Measurements from ENCODE around the gene RIBC1.

The RIBC1 gene

GRCh38 chrX:53438174-53438831 is 15.6 kb downstream of the RIBC1 start:
- TF ChIP-seq, protein P1, sequence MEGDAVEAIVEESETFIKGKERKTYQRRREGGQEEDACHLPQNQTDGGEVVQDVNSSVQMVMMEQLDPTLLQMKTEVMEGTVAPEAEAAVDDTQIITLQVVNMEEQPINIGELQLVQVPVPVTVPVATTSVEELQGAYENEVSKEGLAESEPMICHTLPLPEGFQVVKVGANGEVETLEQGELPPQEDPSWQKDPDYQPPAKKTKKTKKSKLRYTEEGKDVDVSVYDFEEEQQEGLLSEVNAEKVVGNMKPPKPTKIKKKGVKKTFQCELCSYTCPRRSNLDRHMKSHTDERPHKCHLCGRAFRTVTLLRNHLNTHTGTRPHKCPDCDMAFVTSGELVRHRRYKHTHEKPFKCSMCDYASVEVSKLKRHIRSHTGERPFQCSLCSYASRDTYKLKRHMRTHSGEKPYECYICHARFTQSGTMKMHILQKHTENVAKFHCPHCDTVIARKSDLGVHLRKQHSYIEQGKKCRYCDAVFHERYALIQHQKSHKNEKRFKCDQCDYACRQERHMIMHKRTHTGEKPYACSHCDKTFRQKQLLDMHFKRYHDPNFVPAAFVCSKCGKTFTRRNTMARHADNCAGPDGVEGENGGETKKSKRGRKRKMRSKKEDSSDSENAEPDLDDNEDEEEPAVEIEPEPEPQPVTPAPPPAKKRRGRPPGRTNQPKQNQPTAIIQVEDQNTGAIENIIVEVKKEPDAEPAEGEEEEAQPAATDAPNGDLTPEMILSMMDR (IDR thresholded peaks at IDR 0.05; ENCODE audit: low read depth, low read length, poor library complexity, severe bottlenecking), result no peak
- TF ChIP-seq EZH2phosphoT487 (IDR thresholded peaks at IDR 0.05; ENCODE audit: borderline replicate concordance, low read length), result no peak
- Histone ChIP-seq H4K20me1 (ENCODE audit: control insufficient read depth, insufficient read depth, low read depth, low read length) (no peaks in the 10 kb centered on the region), H3F3A (ENCODE audit: control insufficient read depth, insufficient read depth) (no peaks in the 10 kb centered on the region), H3K4me2 (ENCODE audit: low read length) (no peak overlapping the region), H3K79me2 (ENCODE audit: control insufficient read depth, low read length) (peaks cover 9% of the 10 kb centered on the region), H3K9me2 (replicated peaks; ENCODE audit: control insufficient read depth, low read length) (no peaks in the 10 kb centered on the region), H3K36me3 (ENCODE audit: control insufficient read depth, low read length) (no peaks in the 10 kb centered on the region), H3K27me3 (ENCODE audit: control insufficient read depth, low read length) (no peaks in the 10 kb centered on the region), H3K27ac (ENCODE audit: low read depth, low read length) (no peak overlapping the region), H3K9me3 (ENCODE audit: control insufficient read depth, insufficient read depth, low read length) (no peaks in the 10 kb centered on the region), H3K4me1 (ENCODE audit: control insufficient read depth, low read length) (peaks cover 23% of the 10 kb centered on the region), H3K4me3 (ENCODE audit: low read length) (no peak overlapping the region)

DNA sequence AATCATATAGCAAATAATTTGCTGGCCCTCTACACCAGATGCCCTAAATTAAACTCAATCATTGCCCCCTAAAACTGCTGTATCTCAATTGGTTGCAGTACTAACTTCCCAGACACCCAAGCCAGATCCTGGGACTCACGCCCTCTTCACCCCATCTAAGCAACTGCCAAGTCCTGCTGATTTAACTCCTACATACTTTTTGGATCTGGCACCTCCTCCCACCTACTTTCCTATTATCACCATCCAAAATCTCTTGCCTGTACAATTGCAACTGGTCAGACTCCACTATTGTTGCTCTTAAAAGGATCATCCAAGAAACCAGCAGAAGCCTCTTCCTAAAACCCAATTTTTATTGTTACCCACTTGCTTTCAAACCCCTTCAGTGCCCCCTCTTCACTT is 16.2 kb downstream of the RIBC1 start:
- H3K9me2 ChIP-seq (replicated peaks; ENCODE audit: control insufficient read depth, low read length), result no peaks in the 10 kb centered on the region
- TF ChIP-seq EZH2phosphoT487 (IDR thresholded peaks at IDR 0.05; ENCODE audit: borderline replicate concordance, low read length), result no peak
- TF ChIP-seq, protein P1 (IDR thresholded peaks at IDR 0.05; ENCODE audit: low read depth, low read length, poor library complexity, severe bottlenecking), result no peak
- H3K27ac ChIP-seq (ENCODE audit: low read depth, low read length), result no peak overlapping the region
- no peak overlapping the region for H3K4me3 ChIP-seq (ENCODE audit: low read length)
- H3F3A ChIP-seq (ENCODE audit: control insufficient read depth, insufficient read depth), result no peaks in the 10 kb centered on the region
- H3K79me2 ChIP-seq (ENCODE audit: control insufficient read depth, low read length), result peaks cover 3% of the 10 kb centered on the region
- H3K27me3 ChIP-seq (ENCODE audit: control insufficient read depth, low read length), result no peaks in the 10 kb centered on the region
- peaks cover 18% of the 10 kb centered on the region for H3K4me1 ChIP-seq (ENCODE audit: control insufficient read depth, low read length)
- no peaks in the 10 kb centered on the region for H4K20me1 ChIP-seq (ENCODE audit: control insufficient read depth, insufficient read depth, low read depth, low read length)
- no peaks in the 10 kb centered on the region for H3K36me3 ChIP-seq (ENCODE audit: control insufficient read depth, low read length)
- H3K9me3 ChIP-seq (ENCODE audit: control insufficient read depth, insufficient read depth, low read length), result no peaks in the 10 kb centered on the region
- no peak overlapping the region for H3K4me2 ChIP-seq (ENCODE audit: low read length)

DNA sequence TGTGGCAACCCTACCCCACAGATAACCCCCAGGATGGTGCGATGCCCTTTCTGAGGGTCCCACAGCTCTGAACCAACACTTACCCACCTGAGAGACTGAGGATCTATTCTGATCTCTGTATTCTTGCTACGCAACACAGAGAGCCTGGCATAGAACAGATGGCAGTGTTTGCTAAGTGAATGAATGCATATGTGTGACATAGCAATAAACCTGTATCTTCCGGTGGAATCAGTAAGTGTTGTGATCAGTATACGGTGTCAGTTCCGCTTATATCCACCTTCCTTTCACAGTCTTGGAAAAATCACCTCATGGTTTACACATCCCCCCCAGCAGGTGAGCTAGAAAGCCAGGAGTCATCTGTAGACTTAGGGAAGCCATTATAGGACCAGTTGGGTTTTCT is 17.4 kb downstream of the RIBC1 start:
- no peaks in the 10 kb centered on the region for H3K36me3 ChIP-seq (ENCODE audit: control insufficient read depth, low read length)
- no peaks in the 10 kb centered on the region for H3K27me3 ChIP-seq (ENCODE audit: control insufficient read depth, low read length)
- no peaks in the 10 kb centered on the region for H3K79me2 ChIP-seq (ENCODE audit: control insufficient read depth, low read length)
- H3K27ac ChIP-seq (ENCODE audit: low read depth, low read length), result no peak overlapping the region
- no peaks in the 10 kb centered on the region for H3K9me3 ChIP-seq (ENCODE audit: control insufficient read depth, insufficient read depth, low read length)
- no peak overlapping the region for H3K4me3 ChIP-seq (ENCODE audit: low read length)
- no peaks in the 10 kb centered on the region for H3F3A ChIP-seq (ENCODE audit: control insufficient read depth, insufficient read depth)
- H3K4me1 ChIP-seq (ENCODE audit: control insufficient read depth, low read length), result peaks cover 13% of the 10 kb centered on the region
- no peak overlapping the region for H3K4me2 ChIP-seq (ENCODE audit: low read length)
- H3K9me2 ChIP-seq (replicated peaks; ENCODE audit: control insufficient read depth, low read length), result no peaks in the 10 kb centered on the region
- no peaks in the 10 kb centered on the region for H4K20me1 ChIP-seq (ENCODE audit: control insufficient read depth, insufficient read depth, low read depth, low read length)
- no peak for TF ChIP-seq EZH2phosphoT487 (IDR thresholded peaks at IDR 0.05; ENCODE audit: borderline replicate concordance, low read length)
- TF ChIP-seq, protein P1 (IDR thresholded peaks at IDR 0.05; ENCODE audit: low read depth, low read length, poor library complexity, severe bottlenecking), result no peak
